Neural cell (in vitro differentiated cells): ENCODE measurements around the gene RBM48. TPM values are rescaled to one million over a fixed set of nuclear protein-coding genes. Genes with fewer than 3 reads are reported as not detected.

ENCODE experiments used
- H2AFZ ChIP-seq: fragments of 200-600, 300-800 bp; sonication (generic), shearing (Covaris generic); 2 replicates; pipeline ENCODE4 v1.6.0; 2014; ENCODE audit warnings: low read depth, mild to moderate bottlenecking, antibody characterized with exemption, low read length, moderate library complexity
- H3F3A ChIP-seq: fragments of 200-600 bp; shearing (Covaris generic); 2 replicates; pipeline ENCODE4 v1.6.1; 2016; ENCODE audit warnings: mild to moderate bottlenecking, moderate library complexity, mixed read lengths, antibody characterized with exemption, low read length; ENCODE audit not compliant: insufficient read depth, poor library complexity, severe bottlenecking
- H3K27ac ChIP-seq: fragments of 200-600, 300-800 bp; sonication (generic), shearing (Covaris generic); 2 replicates; pipeline ENCODE4 v1.5.1; 2014; ENCODE audit warnings: mild to moderate bottlenecking, low read length, moderate library complexity
- H3K27me3 ChIP-seq: fragments of 300-800, 200-600 bp; sonication (generic), shearing (Covaris generic); 2 replicates; pipeline ENCODE4 v1.6.0; 2014; ENCODE audit warnings: mild to moderate bottlenecking, low read depth, low read length, moderate library complexity; ENCODE audit not compliant: insufficient read depth
- H3K36me3 ChIP-seq: fragments of 300-800, 200-600 bp; sonication (generic), shearing (Covaris generic); 2 replicates; pipeline ENCODE4 v1.5.1; 2014; ENCODE audit warnings: mild to moderate bottlenecking, antibody characterized with exemption, low read length, moderate library complexity; ENCODE audit not compliant: insufficient read depth
- H3K4me2 ChIP-seq: fragments of 300-800, 200-600 bp; sonication (generic), shearing (Covaris generic); 2 replicates; pipeline ENCODE4 v1.6.0; 2014; ENCODE audit warnings: mild to moderate bottlenecking, low read length
- H3K4me3 ChIP-seq: fragments of 300-800, 200-600 bp; sonication (generic), shearing (Covaris generic); 2 replicates; pipeline ENCODE4 v1.5.1; 2014; ENCODE audit warnings: mild to moderate bottlenecking, low read length, moderate library complexity
- H3K79me2 ChIP-seq: fragments of 200-600 bp; shearing (Covaris generic); replicated peaks from 2 replicates; pipeline ENCODE4 v1.6.0; 2014; ENCODE audit warnings: mild to moderate bottlenecking, low read length, moderate library complexity; ENCODE audit not compliant: insufficient read depth
- H3K9ac ChIP-seq: fragments of 300-800, 200-600 bp; sonication (generic), shearing (Covaris generic); 2 replicates; pipeline ENCODE4 v1.6.1; 2016; ENCODE audit warnings: mild to moderate bottlenecking, low read length, mixed read lengths
- H3K9me2 ChIP-seq: fragments of 200-600 bp; shearing (Covaris generic); 2 replicates; pipeline ENCODE4 v1.6.1; 2016; ENCODE audit warnings: mild to moderate bottlenecking, low read length, mixed read lengths; ENCODE audit not compliant: insufficient read depth
- H3K9me3 ChIP-seq: fragments of 200-600, 300-800 bp; sonication (generic), shearing (Covaris generic); 2 replicates; pipeline ENCODE4 v1.6.1; 2016; ENCODE audit warnings: mild to moderate bottlenecking, mixed run types, low read length, moderate library complexity, mixed read lengths
- H4K20me1 ChIP-seq: fragments of 200-600 bp; shearing (Covaris generic); 2 replicates; pipeline ENCODE4 v1.6.1; 2016; ENCODE audit warnings: mild to moderate bottlenecking, mixed run types; ENCODE audit not compliant: insufficient read depth
- EP300 ChIP-seq: fragments of 450-650 bp; conservative IDR thresholded peaks from 2 replicates; pipeline ENCODE4 v1.6.1; 2014; ENCODE audit warnings: antibody characterized with exemption, mild to moderate bottlenecking, moderate library complexity; ENCODE audit not compliant: poor library complexity, severe bottlenecking
- EZH2 ChIP-seq: fragments of 200-600, 300-800 bp; shearing (Covaris generic), sonication (generic); IDR thresholded peaks from 2 replicates; pipeline ENCODE4 v1.6.1; 2014; ENCODE audit warnings: antibody characterized with exemption, low read length, borderline replicate concordance, mild to moderate bottlenecking; ENCODE audit not compliant: insufficient read depth, poor library complexity, severe bottlenecking
- MXI1 ChIP-seq: fragments of 450-650 bp; conservative IDR thresholded peaks from 2 replicates; pipeline ENCODE4 v1.6.1; 2014; ENCODE audit warnings: antibody characterized with exemption, mild to moderate bottlenecking; ENCODE audit not compliant: poor library complexity, severe bottlenecking
- POLR2AphosphoS5 ChIP-seq: IDR thresholded peaks from 2 replicates; pipeline ENCODE4 v1.6.1; 2012
- RAD21 ChIP-seq: fragments of 450-650 bp; conservative IDR thresholded peaks from 2 replicates; pipeline ENCODE4 v1.6.1; 2014; ENCODE audit warnings: antibody characterized with exemption, mild to moderate bottlenecking, moderate library complexity
- SMC3 ChIP-seq: fragments of 450-650 bp; conservative IDR thresholded peaks from 2 replicates; pipeline ENCODE4 v1.6.1; 2014; ENCODE audit warnings: antibody characterized with exemption, mild to moderate bottlenecking, moderate library complexity; ENCODE audit not compliant: poor library complexity
- TAF1 ChIP-seq: IDR thresholded peaks from 2 replicates; pipeline ENCODE4 v1.6.1; 2012; ENCODE audit warnings: low read depth
- polyA plus RNA-seq: library from polyadenylated mRNA; depleted of rRNA; stranded (reverse); fragments of >200 nt; gene quantifications from 2 replicates; pipeline ENCODE4 v1.2.3, GENCODE V29; 2014
- TF ChIP-seq, protein P1 (sequence below): IDR thresholded peaks from 2 replicates; pipeline ENCODE4 v1.6.1; 2012; ENCODE audit warnings: borderline replicate concordance
- TF ChIP-seq, protein P2 (sequence below): fragments of 450-650 bp; IDR thresholded peaks from 2 replicates; pipeline ENCODE4 v1.5.1; 2014; ENCODE audit warnings: antibody characterized with exemption, mild to moderate bottlenecking, moderate library complexity; ENCODE audit not compliant: poor library complexity, severe bottlenecking

RBM48 gene
- polyA plus RNA-seq, 1 donor from 2014 or later = 26.4 TPM

- no peaks in the 10 kb centered on the region for H3K9me3 ChIP-seq
- H2AFZ ChIP-seq = no peak overlapping the region
- no peak overlapping the region for H3K4me3 ChIP-seq
- no peaks in the 10 kb centered on the region for H3K9me2 ChIP-seq
- H3K27me3 ChIP-seq = no peaks in the 10 kb centered on the region
- H3K27ac ChIP-seq = no peak overlapping the region
- no peaks in the 10 kb centered on the region for H3F3A ChIP-seq
- no peak overlapping the region for H3K9ac ChIP-seq
- no peaks in the 10 kb centered on the region for H3K36me3 ChIP-seq
- H4K20me1 ChIP-seq = no peaks in the 10 kb centered on the region
- no peak for TF ChIP-seq SMC3
- TF ChIP-seq, protein P1, sequence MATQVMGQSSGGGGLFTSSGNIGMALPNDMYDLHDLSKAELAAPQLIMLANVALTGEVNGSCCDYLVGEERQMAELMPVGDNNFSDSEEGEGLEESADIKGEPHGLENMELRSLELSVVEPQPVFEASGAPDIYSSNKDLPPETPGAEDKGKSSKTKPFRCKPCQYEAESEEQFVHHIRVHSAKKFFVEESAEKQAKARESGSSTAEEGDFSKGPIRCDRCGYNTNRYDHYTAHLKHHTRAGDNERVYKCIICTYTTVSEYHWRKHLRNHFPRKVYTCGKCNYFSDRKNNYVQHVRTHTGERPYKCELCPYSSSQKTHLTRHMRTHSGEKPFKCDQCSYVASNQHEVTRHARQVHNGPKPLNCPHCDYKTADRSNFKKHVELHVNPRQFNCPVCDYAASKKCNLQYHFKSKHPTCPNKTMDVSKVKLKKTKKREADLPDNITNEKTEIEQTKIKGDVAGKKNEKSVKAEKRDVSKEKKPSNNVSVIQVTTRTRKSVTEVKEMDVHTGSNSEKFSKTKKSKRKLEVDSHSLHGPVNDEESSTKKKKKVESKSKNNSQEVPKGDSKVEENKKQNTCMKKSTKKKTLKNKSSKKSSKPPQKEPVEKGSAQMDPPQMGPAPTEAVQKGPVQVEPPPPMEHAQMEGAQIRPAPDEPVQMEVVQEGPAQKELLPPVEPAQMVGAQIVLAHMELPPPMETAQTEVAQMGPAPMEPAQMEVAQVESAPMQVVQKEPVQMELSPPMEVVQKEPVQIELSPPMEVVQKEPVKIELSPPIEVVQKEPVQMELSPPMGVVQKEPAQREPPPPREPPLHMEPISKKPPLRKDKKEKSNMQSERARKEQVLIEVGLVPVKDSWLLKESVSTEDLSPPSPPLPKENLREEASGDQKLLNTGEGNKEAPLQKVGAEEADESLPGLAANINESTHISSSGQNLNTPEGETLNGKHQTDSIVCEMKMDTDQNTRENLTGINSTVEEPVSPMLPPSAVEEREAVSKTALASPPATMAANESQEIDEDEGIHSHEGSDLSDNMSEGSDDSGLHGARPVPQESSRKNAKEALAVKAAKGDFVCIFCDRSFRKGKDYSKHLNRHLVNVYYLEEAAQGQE = no peak
- TF ChIP-seq MXI1 = no peak
- no peak for TF ChIP-seq EP300
- TF ChIP-seq TAF1 = no peak
- no peaks in the 10 kb centered on the region for H3K79me2 ChIP-seq
- no peak overlapping the region for H3K4me2 ChIP-seq
These were observed 22.2 kb upstream of the RBM48 start for GRCh38 chr7:92506363-92506762.

- H3K27ac ChIP-seq = no peak overlapping the region
- H3K36me3 ChIP-seq = peaks cover 6% of the 10 kb centered on the region
These were observed 19.6 kb upstream of the RBM48 start for GRCh38 chr7:92508946-92509345.

More at GRCh38 chr7:92508946-92509345, 19.6 kb upstream of the RBM48 start:
- no peak for TF ChIP-seq EZH2
- no peak for TF ChIP-seq MXI1
- TF ChIP-seq EP300 = no peak
- TF ChIP-seq RAD21 = no peak
- no peak for TF ChIP-seq POLR2AphosphoS5
- TF ChIP-seq TAF1 = no peak
- no peak for TF ChIP-seq SMC3
- TF ChIP-seq, protein P1 = no peak
- TF ChIP-seq, protein P2, sequence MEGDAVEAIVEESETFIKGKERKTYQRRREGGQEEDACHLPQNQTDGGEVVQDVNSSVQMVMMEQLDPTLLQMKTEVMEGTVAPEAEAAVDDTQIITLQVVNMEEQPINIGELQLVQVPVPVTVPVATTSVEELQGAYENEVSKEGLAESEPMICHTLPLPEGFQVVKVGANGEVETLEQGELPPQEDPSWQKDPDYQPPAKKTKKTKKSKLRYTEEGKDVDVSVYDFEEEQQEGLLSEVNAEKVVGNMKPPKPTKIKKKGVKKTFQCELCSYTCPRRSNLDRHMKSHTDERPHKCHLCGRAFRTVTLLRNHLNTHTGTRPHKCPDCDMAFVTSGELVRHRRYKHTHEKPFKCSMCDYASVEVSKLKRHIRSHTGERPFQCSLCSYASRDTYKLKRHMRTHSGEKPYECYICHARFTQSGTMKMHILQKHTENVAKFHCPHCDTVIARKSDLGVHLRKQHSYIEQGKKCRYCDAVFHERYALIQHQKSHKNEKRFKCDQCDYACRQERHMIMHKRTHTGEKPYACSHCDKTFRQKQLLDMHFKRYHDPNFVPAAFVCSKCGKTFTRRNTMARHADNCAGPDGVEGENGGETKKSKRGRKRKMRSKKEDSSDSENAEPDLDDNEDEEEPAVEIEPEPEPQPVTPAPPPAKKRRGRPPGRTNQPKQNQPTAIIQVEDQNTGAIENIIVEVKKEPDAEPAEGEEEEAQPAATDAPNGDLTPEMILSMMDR = no peak
- no peaks in the 10 kb centered on the region for H4K20me1 ChIP-seq
- no peak overlapping the region for H3K4me2 ChIP-seq
- H3F3A ChIP-seq = no peaks in the 10 kb centered on the region
- no peaks in the 10 kb centered on the region for H3K79me2 ChIP-seq
- H3K9ac ChIP-seq = no peak overlapping the region
- H2AFZ ChIP-seq = no peak overlapping the region
- H3K4me3 ChIP-seq = no peak overlapping the region
- no peaks in the 10 kb centered on the region for H3K9me2 ChIP-seq
- H3K9me3 ChIP-seq = no peaks in the 10 kb centered on the region
- H3K27me3 ChIP-seq = no peaks in the 10 kb centered on the region
